SHP77 treated with DMSO at 0.1 percent for 48 hours (cell line): ENCODE measurements around the gene CD74.
A peak's percentile ranks its signal among the peaks of the same experiment; 100 is the strongest.

Source experiments
- DNase-seq: peaks from one replicate; lab custom pipeline; 2025; lab: John Stamatoyannopoulos, UW

Gene CD74

DNA sequence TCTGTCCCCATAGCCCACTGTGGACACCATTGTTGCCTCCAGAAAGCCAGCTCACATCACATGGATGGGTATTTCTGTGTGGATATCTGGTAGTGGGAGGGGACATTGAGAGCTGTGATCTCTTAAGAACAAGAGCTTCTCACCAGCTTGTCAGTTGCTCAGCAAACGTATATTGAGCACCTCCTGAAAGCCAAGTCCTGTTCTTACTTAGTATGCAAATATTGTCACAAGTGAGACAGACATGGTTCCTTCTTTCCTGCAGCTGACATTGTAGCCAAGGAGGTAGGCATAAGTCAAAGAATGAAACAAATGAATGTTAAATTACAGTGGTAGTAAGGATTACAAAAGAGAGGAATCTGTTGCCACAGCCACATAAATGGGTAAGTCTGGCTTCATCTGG, 51.4 kb downstream of the CD74 start:
- DNase-seq, result no peak

DNA sequence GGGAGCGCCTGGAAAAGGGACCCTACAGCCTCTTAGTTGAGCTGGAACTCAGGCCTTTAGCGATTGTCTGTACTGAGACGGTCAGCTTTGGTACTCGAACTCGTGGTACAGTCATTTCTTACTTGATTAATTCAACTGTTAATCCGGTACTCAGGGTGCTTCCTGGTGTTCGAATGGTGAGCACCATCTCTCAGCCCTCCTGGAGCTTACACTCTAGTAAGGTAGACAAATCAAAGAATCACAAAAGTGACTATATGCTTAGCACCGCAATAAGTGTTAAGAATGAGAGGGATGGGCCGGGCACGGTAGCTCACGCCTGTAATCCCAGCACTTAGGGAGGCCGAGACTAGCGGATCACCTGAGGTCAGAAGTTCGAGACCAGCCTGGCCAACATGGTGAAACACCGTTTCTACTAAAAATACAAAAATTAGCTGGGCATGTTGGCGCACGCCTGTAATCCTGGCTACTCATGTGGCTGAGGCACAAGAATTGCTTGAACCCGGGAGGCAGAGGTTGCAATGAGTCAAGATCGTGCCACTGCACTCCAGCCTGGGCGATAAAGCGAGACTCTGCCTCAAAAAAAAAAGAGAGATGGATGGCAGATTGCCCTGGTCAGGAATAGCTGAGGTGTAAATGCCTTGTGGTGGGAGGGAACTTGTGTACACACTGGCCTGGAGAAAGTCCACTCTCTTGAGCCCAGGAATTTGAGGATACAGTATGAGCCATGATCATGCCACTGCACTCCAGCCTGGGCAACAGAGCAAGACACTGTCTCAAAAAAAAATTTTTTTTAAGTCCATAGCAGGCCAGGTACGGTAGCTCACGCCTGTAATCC, 54.2 kb downstream of the CD74 start:
- DNase-seq, result no peak

DNA sequence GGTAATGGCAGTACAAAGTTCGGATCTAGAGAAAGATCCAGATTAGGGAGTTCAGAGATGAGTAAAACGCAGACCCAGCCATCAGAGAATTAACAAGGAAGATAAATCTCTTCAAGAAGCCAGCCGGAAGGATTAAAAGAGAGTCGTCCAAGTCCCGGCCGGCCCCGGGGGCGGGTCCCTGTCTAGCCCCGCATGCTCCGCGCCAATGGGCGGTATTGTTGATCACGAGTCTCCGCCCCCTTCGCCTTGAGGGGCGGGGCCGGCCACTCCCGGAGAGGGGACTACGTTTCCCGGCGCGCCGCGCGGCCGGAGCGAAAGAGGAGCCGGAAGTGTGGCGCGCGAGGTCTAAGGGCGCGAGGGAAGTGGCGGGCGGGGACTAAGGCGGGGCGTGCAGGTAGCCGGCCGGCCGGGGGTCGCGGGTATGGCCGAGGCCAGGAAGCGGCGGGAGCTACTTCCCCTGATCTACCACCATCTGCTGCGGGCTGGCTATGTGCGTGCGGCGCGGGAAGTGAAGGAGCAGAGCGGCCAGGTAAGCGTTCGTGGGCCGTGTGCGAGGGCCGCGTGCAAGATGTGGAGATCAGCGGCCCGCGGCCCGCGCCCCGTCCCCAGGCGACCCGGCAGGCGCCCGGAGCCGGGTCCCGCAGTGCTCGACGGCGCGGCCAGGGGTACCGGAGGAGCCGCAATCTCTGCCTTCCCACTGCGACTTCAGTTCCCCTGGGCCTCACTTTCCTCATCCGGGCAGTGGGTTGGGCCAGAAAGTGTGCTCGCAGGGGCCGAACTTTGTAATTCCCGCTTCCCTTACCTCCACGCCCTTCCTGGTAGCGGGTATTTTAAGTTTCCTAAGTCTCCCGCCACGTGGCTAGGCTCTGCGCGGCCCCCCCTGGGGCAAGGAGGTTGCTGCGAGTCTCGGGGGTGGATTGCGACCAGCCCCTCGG, 55.1 kb downstream of the CD74 start, which contains the start of gene TCOF1:
TCOF1 (plus strand) TSS at position 372 of the 935 bp plus-strand sequence; CDS start at position 422, 50 bp downstream.
- peak; percentile 79 for DNase-seq

DNA sequence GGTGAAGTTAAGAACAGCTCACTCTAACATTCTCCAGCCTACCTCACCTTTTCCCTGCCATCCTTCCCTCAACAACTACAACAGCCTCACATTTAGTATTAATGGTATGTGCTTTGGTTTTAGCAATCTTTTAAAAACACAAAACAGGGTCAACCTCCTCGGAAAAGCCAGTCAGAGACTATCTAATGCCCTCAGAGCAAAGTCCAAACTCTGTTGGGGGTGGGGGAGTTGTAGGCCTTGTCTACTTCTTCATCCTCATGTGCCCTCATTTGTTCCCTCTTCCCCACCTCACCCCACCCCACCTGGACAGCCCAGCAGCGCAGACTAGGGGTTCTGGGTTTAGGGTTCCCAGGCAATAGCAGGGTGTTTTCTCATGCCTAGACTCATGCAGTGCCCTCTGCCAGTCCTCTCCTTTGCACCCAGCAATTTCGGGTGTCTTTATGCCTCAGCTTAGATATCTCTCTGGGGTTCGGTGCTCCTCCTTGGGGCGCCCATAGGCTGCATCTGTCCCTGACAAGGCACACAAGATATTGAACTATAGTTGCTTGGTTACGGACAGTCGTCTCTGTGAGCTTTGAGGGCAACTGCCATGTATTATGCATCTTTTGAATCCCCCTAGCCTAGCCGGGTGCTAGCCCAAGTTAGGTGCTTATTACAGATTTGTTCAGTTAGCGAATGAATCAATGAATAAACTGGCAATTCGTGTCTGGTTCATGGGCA, 56.0 kb downstream of the CD74 start:
- no peak for DNase-seq

DNA sequence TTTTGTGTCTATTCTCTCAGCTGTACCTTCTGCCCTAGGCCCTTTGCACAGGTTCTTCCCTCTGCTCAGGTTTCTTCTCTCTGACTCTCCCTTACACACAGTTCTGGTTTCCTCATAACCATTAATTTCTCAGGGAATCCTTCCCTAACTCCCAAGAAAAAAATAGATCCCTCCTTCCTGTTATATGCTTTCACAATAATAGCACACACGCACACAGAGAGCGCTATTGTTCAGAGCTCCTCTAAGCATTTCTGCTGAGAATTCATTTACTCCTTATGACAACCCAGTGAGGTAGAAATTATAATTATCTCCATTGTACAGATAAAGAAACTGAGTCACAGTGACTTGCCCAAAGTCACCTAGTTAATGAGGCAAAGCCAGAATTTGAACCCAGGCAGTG, 56.9 kb downstream of the CD74 start:
- no peak for DNase-seq

DNA sequence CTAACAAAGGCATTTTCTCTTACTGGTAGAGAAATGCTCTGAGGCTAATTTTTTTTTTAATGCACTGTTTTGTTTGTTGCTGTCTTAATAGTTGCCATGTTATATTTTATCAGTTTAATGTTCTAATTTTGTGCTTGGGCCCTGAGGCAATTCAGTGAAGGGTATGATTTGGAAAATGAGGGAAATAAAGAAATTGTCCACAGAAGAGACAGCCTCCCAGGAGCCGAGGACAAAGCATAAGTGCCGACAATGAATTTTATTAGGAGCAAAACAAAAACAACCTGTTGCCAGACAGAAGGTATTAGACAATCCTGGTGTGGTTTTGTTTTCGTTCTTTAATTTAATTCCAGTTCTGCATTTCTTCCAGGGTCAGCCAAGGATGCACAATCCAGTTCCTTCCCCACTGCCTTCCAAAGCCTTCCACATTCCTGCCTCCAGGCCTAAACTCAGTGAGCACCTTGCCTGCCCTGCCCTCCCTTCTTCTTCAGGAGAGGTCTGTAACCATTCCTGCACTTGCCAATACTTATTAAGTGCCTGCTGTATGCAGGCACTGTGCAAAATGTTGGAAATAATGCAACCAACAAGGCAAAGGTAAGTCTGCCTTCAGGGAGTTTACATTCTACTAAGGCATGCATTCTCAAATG, 59.6 kb downstream of the CD74 start:
- no peak for DNase-seq

DNA sequence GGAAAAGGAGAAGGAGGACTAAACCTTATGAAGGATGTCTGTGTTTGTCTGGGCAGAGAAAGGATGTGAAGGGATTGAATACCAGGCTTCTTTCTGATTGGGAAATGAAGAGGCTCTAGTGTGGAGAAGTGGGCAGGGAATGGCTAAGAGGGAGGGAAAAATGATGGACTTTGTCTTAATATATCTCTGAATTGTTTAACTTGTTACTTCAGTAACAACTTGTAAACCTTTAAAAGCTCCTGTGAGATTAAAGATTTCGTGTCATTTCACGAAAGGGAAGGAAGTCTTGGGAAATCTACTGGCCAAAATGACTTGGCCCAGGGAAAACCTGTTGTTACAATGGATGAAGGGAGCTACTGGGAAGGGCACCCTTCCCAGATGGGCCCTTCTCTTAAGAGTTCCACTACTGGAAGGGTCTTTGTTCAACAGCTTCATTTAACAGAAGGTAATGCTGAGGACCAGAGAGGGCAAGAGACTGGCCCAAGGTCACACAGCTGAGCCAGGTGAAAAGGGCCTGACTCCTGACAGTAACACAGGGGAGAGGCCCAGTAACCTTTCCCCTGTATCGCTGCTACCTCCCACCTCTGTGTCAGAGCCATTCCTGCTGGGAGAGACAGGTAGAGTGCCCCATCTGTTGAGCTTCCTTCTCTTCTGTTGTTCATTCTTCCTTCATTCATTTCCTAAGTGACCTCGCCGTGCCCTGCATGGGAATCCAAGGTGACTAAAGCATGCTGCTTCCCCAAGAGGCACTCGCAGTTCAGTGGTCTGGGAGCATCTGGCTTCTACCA, 60.3 kb downstream of the CD74 start:
- no peak for DNase-seq
